Nephron (organoid): ENCODE data around the gene DIO2.

Experiments used
- H3K27ac Mint-ChIP-seq, 3 experiments: 2 replicates each; pipeline ENCODE4 v1.8.0; 2020; ENCODE audit warnings: mixed read lengths in 3 of 3, mild to moderate bottlenecking in 2 of 3, moderate library complexity in 1 of 3
- H3K27me3 Mint-ChIP-seq: 2 replicates; pipeline ENCODE4 v1.8.0; 2021; ENCODE audit warnings: low read depth, mild to moderate bottlenecking, moderate library complexity, mixed read lengths
- H3K36me3 Mint-ChIP-seq: 2 replicates; pipeline ENCODE4 v1.8.0; 2020; ENCODE audit warnings: low read depth, mixed read lengths
- H3K4me1 Mint-ChIP-seq: 2 replicates; pipeline ENCODE4 v1.8.0; 2020; ENCODE audit warnings: mixed read lengths
- H3K4me3 Mint-ChIP-seq, 3 experiments: 2 replicates each; pipeline ENCODE4 v1.8.0; 2020; ENCODE audit warnings: mild to moderate bottlenecking in 3 of 3, mixed read lengths in 3 of 3, moderate library complexity in 2 of 3
- H3K9me3 Mint-ChIP-seq: 2 replicates; pipeline ENCODE4 v1.8.0; 2020; ENCODE audit warnings: mixed read lengths
- TF ChIP-seq, protein P1 (sequence below), 3 experiments: fragments of 200-600 bp; sonication (generic); IDR thresholded peaks; one replicate each; pipeline ENCODE4 v1.5.0; 2021; ENCODE audit warnings: antibody characterized with exemption in 3 of 3; ENCODE audit not compliant: unreplicated experiment in 3 of 3

Gene DIO2

GRCh38 chr14:80213602-80214001 is 2.3 kb upstream of the DIO2 start:
- Mint-ChIP-seq H3K9me3 (no peaks in the 10 kb centered on the region), H3K4me1 (peaks cover 12% of the 10 kb centered on the region), H3K27me3 (peaks cover 11% of the 10 kb centered on the region), H3K27ac (no peak overlapping the region), H3K36me3 (no peaks in the 10 kb centered on the region), H3K4me3 (no peak overlapping the region)
- TF ChIP-seq, protein P1, sequence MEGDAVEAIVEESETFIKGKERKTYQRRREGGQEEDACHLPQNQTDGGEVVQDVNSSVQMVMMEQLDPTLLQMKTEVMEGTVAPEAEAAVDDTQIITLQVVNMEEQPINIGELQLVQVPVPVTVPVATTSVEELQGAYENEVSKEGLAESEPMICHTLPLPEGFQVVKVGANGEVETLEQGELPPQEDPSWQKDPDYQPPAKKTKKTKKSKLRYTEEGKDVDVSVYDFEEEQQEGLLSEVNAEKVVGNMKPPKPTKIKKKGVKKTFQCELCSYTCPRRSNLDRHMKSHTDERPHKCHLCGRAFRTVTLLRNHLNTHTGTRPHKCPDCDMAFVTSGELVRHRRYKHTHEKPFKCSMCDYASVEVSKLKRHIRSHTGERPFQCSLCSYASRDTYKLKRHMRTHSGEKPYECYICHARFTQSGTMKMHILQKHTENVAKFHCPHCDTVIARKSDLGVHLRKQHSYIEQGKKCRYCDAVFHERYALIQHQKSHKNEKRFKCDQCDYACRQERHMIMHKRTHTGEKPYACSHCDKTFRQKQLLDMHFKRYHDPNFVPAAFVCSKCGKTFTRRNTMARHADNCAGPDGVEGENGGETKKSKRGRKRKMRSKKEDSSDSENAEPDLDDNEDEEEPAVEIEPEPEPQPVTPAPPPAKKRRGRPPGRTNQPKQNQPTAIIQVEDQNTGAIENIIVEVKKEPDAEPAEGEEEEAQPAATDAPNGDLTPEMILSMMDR (IDR thresholded peaks at IDR 0.05; ENCODE audit: unreplicated experiment in 3 of 3) = no peak

GRCh38 chr14:80212023-80212397 is 706 bp upstream of the DIO2 start:
- no peak overlapping the region for H3K27ac Mint-ChIP-seq
- H3K9me3 Mint-ChIP-seq = no peaks in the 10 kb centered on the region
- peaks cover 12% of the 10 kb centered on the region for H3K4me1 Mint-ChIP-seq

DNA sequence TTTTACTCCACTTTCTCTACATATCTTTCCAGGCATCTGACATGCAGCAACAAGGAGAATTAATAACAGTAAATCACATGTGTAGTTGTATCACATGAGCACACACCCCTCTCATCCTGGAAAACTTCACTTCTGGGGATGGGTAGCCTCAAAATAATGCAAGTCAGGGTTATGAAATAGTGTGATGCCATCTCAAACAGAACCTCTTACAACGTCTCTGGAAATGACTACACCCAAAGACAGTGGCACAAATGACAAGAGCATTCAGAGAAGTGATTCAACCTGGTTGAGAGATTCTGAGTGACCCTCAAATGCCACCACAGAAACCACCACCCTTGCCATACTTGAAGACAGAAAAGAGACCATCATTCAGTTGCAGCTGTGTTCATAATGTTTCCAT is 2.8 kb downstream of the DIO2 start:
- Mint-ChIP-seq H3K36me3 (no peaks in the 10 kb centered on the region), H3K27me3 (peaks cover 11% of the 10 kb centered on the region), H3K4me1 (peaks cover 6% of the 10 kb centered on the region), H3K4me3 (no peak overlapping the region), H3K9me3 (no peaks in the 10 kb centered on the region), H3K27ac (no peak overlapping the region)
- TF ChIP-seq, protein P1 (IDR thresholded peaks at IDR 0.05; ENCODE audit: unreplicated experiment in 3 of 3) = no peak

More at GRCh38 chr14:80212023-80212397, 706 bp upstream of the DIO2 start:
- TF ChIP-seq, protein P1 (IDR thresholded peaks at IDR 0.05; ENCODE audit: unreplicated experiment in 3 of 3) = no peak
- H3K4me3 Mint-ChIP-seq = peak overlapping the region; percentile 45 to 75 (median 61)
- H3K36me3 Mint-ChIP-seq = no peaks in the 10 kb centered on the region
- peaks cover 11% of the 10 kb centered on the region for H3K27me3 Mint-ChIP-seq

- no peaks in the 10 kb centered on the region for H3K9me3 Mint-ChIP-seq
- H3K27ac Mint-ChIP-seq = no peak overlapping the region
- TF ChIP-seq, protein P1 (IDR thresholded peaks at IDR 0.05; ENCODE audit: unreplicated experiment in 3 of 3) = no peak
- no peaks in the 10 kb centered on the region for H3K4me1 Mint-ChIP-seq
- H3K4me3 Mint-ChIP-seq = no peak overlapping the region
- no peaks in the 10 kb centered on the region for H3K36me3 Mint-ChIP-seq
- peaks cover 7% of the 10 kb centered on the region for H3K27me3 Mint-ChIP-seq
Observed at GRCh38 chr14:80206351-80207080, 4.8 kb downstream of the DIO2 start.

- TF ChIP-seq, protein P1 (IDR thresholded peaks at IDR 0.05; ENCODE audit: unreplicated experiment in 3 of 3) = no peak
- Mint-ChIP-seq H3K27me3 (no peaks in the 10 kb centered on the region), H3K36me3 (no peaks in the 10 kb centered on the region), H3K4me1 (no peaks in the 10 kb centered on the region), H3K9me3 (no peaks in the 10 kb centered on the region), H3K4me3 (no peak overlapping the region), H3K27ac (no peak overlapping the region)
Observed at GRCh38 chr14:80202888-80203562, 8.3 kb downstream of the DIO2 start.
